GM11168 (cell line): ENCODE measurements around the gene RNF144A.

Source experiments
- in situ Hi-C: fragments of 300-500 bp; cut with MboI; formaldehyde crosslinking; loops from one replicate; pipeline ENCODE4 v1.12.0; 2022; ENCODE audit warnings: low sequenced_read_pairs; ENCODE audit not compliant: unreplicated experiment

The RNF144A gene

DNA sequence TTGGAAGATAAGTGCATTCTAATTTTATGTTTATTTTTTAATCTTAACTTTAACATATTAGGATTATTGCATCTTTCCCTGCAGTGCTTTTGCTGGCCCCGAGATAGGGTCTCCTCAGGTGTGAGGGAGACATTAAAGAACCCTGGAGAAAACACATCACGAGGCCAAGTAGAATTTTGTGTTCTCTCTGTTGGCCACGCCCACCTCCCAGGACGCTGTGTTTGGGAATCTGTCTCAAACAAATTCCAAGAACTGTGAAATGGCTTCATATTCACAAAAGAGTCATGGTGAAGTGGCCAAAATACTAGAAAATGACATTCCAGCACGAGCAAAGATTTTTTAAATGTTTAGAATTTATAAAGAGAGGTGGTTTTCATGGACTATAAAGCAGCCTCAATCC lies 27.3 kb downstream of the RNF144A start:
- in situ Hi-C loops: no loop called here

DNA sequence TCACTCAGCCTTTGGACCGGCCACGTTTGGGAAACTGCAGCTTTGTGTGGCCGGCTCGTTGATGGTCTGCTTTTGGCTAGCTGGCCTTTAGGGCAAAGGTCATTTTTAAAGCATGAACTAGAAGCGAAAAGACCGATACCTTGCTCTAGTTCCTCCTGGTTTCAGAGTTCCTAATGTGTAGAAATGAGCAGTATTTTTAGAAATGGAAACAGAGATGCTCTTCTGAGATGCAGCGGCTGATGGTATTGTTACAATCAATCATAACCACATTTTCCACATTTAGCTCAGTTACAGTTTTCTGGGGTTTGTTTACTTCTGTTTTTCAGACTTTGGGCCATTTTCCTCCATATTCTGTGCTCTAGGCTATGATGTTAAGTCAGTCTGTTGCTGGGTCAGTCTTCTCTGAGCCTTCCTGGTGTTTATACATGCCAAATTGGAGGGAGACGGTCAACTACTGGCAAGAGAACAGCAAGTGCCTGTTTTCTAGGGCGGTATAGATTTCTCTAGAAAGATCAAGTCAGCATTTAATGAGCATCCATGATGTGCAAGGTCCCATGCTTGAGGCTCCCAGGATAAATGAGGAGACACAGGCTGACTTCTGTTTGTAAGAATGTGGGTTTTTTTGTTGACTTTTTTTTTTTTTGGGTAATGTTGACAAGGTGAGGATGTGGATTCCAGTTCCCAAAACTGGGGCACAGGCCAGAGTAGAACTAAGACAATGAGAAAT lies 28.0 kb downstream of the RNF144A start:
- in situ Hi-C loops: no loop called here

DNA sequence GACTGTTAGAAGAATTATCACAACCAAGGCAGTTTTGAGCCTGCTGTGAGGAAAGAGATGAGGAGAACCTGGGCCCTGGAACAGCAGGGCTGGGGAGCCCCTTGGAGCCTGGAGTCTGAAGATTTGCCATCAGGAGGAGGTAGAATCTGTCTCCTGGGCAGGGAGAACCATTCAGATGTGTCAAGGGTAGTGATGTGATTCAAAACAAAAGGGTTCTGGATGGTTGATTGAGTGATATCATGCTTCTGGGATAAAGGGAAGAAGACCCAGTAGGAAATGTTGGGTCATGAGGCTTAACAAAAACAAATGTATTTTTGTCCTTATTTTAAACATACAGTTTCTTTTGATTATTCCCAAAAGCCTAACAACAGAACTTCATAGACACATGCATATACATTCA lies 28.6 kb downstream of the RNF144A start:
- in situ Hi-C loops: no loop called here

DNA sequence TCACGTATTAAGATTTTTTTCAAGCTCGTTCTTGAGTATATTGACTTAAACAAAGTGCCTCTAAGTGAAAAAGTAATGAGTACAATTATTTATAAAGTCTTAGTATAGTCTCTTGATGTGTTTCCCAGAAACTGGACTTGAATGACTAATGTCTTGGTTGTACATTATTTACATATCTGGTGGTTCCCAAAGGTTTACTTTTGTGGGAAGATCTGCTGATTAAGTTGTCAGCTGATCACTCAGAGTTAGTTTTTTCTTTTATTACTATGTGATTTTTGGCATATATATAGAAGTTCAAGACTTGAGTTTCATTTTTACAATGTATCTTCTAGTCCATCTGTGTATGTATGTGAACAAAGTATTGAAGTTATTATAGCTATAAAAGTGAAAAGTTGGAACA lies 29.5 kb downstream of the RNF144A start:
- in situ Hi-C loops: no loop called here

DNA sequence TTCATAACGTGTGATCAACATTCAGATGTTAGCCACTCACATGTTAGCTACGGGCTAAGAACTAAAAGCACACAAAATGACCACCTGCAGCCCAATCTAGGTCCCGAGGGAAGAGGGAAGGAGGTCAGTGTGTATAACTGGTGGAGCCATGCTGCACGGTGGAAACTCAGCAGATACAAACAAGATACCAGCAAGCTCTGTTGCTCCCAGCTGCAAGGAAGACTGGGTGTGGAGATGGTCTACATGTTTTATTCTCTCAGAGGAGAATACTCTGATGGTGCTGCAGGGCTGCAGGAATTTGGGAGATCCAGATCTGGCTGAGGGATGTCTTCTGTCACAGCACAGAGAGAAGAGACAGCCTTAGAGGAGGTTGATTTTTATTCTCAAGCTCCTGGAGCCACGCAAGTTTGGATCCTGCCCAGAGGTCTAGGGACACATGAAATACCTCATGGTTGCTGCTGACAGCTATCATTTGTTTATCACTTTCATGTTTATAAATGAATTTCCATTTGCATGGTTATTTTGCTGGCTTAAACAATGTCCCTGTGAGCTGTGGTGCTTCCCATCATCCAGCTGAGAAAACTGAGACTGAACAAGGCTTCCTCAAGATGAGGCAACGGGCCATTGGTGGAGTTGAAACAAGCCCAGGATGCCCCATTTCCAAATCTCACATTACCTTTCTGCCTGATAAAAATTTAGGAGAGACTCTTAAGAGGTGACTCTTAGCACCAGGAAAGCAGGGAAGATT lies 30.9 kb downstream of the RNF144A start:
- in situ Hi-C loops: no loop called here

DNA sequence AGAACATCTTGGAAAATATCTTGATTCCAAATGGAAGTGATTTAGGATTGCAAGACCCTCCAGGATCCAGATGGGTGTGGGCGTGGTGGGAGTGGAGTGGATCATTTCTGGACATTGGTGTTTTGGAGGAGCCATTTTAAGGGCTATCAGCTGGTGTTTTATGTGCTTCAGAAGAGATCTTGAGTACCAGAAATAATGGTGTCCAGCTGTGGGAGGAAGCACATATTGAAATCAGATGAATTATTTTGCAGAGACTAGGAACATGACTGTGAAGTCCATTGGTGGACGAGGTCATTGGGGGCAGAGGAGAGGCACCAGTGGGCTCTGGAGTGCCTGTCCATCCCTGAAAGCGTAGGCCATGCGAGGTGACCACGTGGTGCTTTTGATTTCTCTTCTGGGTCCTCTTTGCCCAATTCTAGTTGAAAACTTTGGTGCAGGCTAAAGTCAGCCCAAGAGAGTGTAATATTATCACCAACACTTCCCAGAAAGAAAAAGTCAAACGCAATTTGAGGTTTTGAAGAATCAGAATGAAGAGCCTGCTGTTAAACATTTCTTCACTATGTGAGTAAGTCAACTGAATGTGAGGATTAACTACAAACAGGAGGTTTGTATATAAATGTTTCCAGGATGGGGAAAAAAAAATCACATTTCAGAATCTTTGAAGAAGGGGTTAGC lies 31.6 kb downstream of the RNF144A start:
- in situ Hi-C loops: no loop called here

DNA sequence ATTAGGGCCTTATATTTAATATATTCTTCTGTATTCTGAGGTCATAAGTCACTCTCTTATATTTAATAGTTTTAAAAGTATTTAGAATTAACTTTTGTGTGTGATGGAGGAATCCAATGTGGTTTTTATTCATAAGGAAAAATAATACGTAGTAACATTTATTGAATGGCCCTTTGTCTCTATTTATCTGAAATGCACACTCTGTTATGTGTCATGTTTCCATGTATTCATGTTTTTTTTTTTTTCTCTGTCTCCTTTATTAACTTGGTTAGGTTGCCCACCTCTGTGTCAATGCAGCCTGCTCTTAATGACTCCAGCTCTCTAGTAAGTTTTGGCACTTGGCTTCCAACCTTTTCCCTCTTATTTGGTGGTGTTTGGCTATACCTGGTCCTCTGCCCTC lies 33.8 kb downstream of the RNF144A start:
- in situ Hi-C loops: no loop called here

DNA sequence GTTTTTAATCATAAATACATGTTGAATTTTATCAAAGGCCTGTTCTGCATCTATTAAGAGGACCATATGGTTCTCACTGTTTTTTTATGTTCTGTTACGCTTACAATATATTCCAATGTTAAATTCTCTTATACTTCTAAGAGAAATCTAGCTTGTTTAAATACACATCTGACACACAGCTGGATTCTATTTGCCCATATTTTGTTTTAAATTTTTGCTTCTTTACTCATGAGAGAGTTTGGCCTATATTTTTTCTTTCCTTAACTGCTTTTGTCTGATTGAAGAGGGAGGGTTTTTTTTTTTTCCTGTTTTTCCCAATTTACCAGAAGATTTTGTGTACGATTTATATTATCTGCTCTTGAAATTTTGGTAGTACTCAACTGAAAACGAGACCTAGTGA lies 34.9 kb downstream of the RNF144A start:
- in situ Hi-C loops: no loop called here

DNA sequence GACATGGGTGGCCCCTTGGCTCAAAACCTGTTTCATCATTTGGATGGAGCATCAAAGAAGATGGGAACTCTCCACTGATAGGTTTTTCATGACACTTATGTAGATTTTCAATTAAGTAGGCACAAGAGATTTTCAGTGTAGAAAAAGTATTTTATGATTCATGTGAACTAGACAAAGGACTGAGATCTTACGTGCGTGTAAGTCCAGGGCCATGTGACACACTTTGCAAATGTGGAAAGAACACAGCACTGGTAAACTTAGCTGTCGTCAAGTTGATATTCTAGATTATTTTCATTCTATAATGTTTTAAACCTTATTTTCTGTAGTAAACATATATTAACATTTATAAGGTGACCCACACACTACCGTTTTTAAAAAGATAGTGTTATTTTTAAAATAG lies 37.4 kb downstream of the RNF144A start:
- in situ Hi-C loops: no loop called here

DNA sequence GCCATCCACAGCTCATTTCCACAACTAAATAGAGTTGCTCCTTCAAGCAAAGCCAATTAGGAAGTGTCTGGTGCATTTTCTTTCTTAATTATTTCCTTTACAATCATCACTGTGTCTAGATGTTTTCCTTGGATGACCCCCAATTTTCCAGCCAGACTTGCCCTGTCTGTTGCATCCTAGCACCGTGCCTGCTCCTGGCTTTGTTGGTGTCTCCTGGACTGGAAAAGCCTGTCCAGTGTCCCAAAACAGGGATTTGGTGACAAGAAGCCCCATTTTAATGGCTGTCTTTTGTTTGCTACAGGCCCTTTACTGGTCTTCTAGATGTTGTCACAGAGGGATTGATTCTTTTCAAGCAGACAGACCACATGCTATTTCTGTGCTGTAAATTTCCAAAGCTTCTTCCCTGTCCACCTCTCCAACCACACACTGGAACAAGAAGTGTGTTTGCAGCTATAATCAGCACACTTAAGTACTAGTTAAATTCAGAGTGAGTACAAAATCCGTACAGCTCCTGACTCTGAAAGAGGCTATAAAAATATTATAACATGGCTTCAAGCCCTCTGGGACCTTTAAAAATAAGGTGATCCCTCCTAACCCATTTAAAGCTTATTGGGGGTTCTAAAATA lies 38.4 kb downstream of the RNF144A start:
- in situ Hi-C loops: no loop called here

DNA sequence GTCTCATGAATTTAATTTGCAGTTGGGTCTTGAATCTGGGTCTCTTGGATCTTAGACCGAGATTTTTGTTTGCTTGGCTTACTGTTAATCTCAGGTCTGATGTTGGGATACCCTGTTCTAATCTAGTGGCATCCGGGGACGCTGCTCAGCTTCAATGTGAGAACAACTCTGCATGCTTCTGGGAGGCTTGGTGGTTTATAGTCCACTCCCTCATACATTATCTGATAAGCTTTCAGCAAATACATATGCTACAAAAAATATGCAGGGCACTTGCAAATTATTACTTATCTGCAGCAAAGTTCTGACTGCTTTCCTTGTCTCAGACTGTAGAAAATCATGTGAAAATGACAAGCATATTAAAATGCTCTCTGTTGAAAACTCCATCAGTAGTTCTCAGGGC lies 39.4 kb downstream of the RNF144A start:
- in situ Hi-C loops: no loop called here

DNA sequence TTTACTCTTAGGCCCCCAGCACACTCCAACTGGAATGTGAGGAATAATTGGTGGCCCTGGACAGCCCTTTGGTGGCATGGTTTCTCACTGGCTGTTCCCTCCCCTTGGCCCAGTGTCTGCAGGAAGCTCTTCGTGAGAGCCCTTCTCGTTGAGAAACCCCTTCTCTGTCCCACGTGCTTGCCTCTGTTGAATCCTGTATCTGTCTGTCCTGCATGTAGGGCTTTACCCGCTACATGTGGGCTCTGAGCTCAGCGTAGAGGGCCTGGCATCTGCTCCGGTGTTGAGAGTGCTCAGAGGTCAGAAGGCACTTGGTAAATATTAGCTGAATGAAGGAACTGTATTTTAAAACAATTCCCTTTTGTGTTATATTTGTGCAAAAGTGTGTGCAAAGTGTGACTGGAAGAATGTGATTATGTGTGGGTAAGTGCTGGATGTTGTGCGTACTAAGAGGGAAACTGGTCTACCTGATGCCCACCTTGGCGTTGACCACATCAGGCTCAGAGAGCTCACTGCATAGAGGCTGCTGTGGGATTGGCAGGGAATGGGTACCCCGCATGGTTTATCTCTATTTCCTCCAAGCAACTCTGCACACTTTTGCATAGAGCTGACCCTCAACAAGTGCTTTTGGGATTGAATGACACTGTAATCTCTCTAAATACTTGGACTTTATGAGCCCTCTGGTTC lies 40.0 kb downstream of the RNF144A start:
- in situ Hi-C loops: no loop called here

DNA sequence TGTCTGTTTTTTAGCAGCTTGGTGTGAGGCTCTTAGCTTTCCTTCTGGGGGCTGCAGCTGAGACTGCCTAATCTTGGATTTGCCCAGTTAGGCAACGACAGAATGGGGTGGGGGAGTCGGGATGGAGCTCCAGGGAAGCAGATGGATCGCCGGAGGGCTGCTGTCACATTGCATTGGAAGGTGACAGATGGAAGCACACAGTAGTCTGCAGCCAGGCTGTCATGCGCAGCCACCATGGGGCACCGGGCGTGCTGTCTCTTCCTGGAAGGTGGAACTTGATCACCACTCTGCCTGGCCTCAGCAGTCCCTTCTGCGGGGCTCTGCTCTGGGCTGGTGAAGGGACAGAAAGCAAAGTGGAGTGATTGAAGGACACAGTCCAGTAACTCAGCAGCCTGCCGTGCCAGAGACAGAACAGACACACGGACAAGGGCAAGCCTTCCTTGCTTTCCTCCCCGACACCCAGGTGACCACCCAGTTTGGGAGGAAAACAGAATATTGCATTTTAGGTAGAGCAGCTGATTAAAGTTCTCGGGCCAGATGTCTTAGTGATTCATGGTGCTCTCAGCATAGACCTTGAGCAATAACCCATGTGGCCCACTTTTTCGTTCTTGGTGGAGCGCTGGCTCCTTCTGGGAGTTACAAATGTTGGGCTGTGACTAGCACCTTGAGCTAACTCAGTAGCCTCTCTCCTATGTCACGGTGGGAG lies 40.9 kb downstream of the RNF144A start:
- in situ Hi-C loops: no loop called here

DNA sequence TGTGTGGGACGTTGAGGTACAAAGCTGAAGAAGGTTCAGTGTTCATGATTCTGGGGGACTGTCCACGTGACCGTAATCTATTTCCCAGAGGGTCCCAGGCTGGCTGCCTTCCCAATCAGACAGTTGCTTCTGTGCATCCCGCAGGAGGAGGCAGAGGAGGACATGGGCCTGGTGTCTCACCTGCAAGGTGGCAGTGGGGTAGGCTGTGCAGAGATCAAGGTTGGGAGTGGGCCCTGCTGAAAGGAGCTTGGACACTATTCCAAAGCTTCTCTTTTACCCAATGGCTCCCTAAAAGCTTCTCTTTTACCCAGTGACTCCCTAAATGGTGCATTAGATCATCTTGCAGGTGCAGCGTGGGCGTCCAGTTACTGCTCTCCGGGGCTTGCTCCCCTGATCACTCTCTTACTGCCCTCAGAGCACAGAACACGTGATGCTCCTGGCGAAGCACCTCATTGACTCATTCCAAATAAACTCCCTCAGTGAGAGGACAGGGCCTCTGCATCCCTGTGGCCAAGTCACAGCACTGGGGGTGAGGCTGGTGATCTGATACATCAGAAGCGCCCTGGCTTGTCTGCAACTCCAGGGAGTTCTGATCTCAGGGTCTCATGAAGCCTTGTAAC lies 41.5 kb downstream of the RNF144A start:
- in situ Hi-C loops: no loop called here

DNA sequence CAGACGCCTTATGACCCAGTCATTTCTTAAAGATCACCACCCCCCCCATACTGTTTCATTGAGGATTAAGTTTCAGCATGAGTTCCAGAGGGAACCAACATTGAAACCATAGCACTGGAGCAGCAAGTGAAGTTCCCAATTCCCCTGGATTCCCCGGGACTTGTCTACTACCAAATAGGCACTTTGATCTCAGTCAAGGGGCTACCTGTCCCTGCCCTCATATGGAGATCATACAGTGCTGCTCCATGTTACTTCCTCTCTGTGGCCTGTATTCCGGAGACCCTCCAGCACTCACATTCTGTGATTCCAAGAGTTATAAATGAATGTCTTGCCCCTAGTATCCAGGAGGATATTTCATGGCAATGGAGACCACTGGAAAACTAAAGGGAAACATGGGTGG lies 42.5 kb downstream of the RNF144A start:
- in situ Hi-C loops: no loop called here

DNA sequence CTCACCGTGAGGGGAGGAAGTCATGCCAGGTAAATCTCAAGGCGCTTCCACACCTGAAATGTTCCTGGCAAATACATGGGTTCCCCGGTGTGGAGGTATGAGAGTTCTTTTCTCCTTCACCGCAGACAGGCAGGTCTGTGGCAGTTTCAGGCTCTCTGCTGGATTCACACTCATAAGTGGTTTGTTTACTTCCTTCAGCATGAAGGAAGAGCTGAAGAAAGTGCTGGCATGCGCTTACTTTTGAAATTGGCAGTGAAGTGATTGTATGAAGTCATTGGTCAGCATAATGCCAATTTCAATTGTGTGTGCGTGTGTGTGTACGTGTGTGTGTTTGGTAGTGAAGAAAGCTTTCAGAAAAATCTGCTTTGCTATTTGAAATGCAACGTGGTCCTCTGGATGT lies 43.4 kb downstream of the RNF144A start:
- in situ Hi-C loops: no loop called here

DNA sequence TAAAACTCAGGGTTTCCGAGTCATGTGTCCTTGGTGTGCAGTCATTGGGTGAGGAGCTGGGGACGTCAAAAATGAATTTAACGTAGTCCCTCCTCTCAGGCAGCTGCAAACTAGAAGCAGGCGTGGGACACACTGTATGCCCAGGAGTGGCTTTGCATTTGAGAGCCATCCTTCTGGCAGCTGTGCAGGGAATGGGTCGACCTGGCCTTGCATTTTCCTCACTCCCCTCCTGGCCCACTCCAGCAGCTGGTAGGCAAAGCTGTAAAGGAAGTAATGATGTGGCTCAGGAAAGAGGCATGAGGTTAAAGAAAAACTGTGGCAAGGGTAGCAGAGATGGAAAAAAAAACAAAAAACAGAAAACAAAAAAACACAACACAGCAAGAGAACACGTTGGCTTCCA lies 46.5 kb downstream of the RNF144A start:
- in situ Hi-C loops: no loop called here

DNA sequence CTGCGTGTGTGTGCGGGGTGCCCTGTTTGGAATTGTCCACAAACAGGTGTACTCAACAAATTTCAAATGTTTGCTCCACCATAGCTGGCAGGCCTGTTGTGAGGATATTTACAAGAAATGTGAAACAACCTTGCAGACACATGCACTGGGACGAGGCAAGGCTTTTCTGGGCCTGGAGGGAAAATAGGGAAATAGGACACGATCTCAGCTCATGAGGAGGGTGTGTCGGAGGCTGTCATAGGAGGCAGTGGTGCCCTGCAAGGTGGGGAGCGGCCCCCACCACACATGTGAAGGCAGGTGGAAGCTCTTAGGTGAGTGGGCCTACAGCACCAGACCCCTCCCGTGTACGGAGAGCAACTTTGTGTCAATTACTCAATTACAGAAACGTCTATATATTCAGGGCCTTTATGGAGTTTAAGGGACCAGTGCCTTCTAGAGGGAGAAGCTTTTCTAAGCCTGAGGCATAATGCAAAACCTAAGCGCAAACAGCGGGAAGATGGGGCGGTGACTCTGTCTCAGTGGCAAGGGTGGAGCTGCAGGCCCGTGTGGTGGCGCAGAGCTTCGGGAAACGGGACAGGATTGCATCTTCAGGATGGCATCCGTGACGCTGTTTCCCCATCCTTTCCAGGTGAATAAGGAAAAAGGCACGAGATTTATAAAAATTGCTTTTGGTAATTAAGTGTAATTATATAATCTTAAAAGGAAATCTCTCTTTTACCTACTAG lies 48.0 kb downstream of the RNF144A start:
- in situ Hi-C loops: no loop called here

DNA sequence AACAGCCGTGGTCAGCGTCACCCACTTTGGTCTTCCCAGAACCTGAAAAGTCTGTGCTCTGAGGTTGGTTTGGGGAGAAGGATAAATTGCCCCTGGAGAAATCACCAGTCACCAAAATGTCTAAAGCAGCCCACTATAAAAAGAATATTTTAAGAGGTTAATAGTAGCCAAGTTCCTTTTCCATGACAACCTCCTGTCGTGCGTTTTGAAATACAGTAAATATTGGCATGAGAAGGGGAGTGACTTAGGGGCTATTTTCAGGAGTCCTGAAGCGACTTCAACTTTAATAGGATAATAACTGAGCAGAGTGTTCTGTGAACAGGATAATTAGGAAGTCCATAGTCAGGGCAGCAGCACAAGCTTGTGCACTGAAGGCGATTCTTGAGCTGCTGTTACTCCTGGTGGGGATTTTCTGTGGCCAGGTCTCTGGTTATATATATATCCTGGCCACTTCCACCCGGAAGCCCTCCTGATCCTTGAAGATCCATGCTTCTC lies 49.3 kb downstream of the RNF144A start:
- in situ Hi-C loops: no loop called here
